Breast epithelium (tissue), 3 donors: Measurements from ENCODE around the gene CNTNAP2.

ENCODE experiments used
- CTCF ChIP-seq, 3 donors: fragments of 450-650 bp; IDR thresholded peaks; one replicate each; pipeline ENCODE4 v1.5.1; 2016 to 2017; ENCODE audit warnings: antibody characterized with exemption in 3 of 3, mild to moderate bottlenecking in 3 of 3, moderate library complexity in 3 of 3
- POLR2AphosphoS5 ChIP-seq, 3 donors: sonication (generic); formaldehyde crosslinking; IDR thresholded peaks; one replicate each; pipeline ENCODE4 v1.6.1; 2017; ENCODE audit warnings: antibody characterized with exemption in 3 of 3

DNA sequence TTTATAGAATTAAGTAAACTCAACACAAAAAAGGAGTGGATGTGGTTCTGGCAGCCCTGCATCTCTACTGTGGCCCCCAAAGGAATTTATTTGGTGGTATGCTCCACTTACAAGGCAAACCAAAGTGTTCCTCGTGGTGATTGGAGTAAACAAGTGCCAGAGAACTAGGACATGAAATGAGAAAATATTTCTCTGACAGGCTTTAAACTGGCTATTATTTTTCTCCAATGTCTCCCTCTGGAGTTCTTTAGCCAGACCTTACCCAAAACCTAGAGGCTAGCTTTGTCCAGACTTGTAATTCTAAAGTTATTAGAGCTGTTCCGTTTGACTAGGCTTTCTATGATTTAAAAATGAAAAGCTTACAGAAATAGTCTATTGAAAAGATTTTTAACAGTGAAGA, 990.1 kb downstream of the CNTNAP2 start:
- TF ChIP-seq CTCF (IDR thresholded peaks at IDR 0.05) (no peak), POLR2AphosphoS5 (IDR thresholded peaks at IDR 0.05) (no peak)
